ENCODE results near the gene ERAS. TPM values are rescaled to one million over a fixed set of nuclear protein-coding genes. Genes with fewer than 3 reads are reported as not detected.

The ERAS gene
- total RNA-seq, 6 experiments from 2014 or later = not detected

- no peak for TF ChIP-seq POLR2A (IDR thresholded peaks at IDR 0.05)
- no peak for TF ChIP-seq CTCF (IDR thresholded peaks at IDR 0.05)
- ATAC-seq (no peak), DNase-seq (no peak)
- Histone ChIP-seq H3K9me3 (no peaks in the 10 kb centered on the region), H3K36me3 (no peaks in the 10 kb centered on the region), H3K4me3 (no peak overlapping the region), H3K27ac (no peak overlapping the region), H3K27me3 (no peaks in the 10 kb centered on the region), H3K4me1 (no peaks in the 10 kb centered on the region)
- WGBS (ENCODE audit: insufficient coverage, low coverage, low lambda C conversion rate, missing lambda C conversion rate) = 48% methylated on average over 2 of the region's 2 CpGs
- intact Hi-C loops (cut with DNase I) = no loop called here
Measured at GRCh38 chrX:48782216-48782615, 44.1 kb upstream of the ERAS start.

GRCh38 chrX:48782795-48783194 is 43.5 kb upstream of the ERAS start:
- no CpG with 5 or more reads among the region's 13 CpGs for WGBS (ENCODE audit: insufficient coverage, low coverage, low lambda C conversion rate, missing lambda C conversion rate)
- H3K4me1 ChIP-seq = no peaks in the 10 kb centered on the region
- DNase-seq (peak in 1 of 3 donors; percentile 33), ATAC-seq (no peak)
- H3K9me3 ChIP-seq = no peaks in the 10 kb centered on the region
- no peak overlapping the region for H3K27ac ChIP-seq
- intact Hi-C loops (cut with DNase I) = no loop called here
- no peaks in the 10 kb centered on the region for H3K36me3 ChIP-seq
- no peak overlapping the region for H3K4me3 ChIP-seq
- H3K27me3 ChIP-seq = no peaks in the 10 kb centered on the region
- TF ChIP-seq CTCF (IDR thresholded peaks at IDR 0.05) = no peak
- no peak for TF ChIP-seq POLR2A (IDR thresholded peaks at IDR 0.05)

GRCh38 chrX:48784726-48785125 is 41.6 kb upstream of the ERAS start:
- no peaks in the 10 kb centered on the region for H3K4me1 ChIP-seq
- no peak overlapping the region for H3K4me3 ChIP-seq
- no peak overlapping the region for H3K27ac ChIP-seq
- DNase-seq (no peak), ATAC-seq (no peak)
- no peaks in the 10 kb centered on the region for H3K27me3 ChIP-seq
- no peaks in the 10 kb centered on the region for H3K9me3 ChIP-seq
- no peaks in the 10 kb centered on the region for H3K36me3 ChIP-seq
- WGBS (ENCODE audit: insufficient coverage, low coverage, low lambda C conversion rate, missing lambda C conversion rate) = 25% methylated on average over 3 of the region's 3 CpGs
- intact Hi-C loops (cut with DNase I) = no loop called here
- no peak for TF ChIP-seq CTCF (IDR thresholded peaks at IDR 0.05)
- no peak for TF ChIP-seq POLR2A (IDR thresholded peaks at IDR 0.05)

GRCh38 chrX:48785186-48785539 is 41.1 kb upstream of the ERAS start:
- intact Hi-C loops (cut with DNase I) = no loop called here
- no peak for DNase-seq
- no peak overlapping the region for H3K27ac ChIP-seq
- no CpG with 5 or more reads among the region's 1 CpG for WGBS (ENCODE audit: insufficient coverage, low coverage, low lambda C conversion rate, missing lambda C conversion rate)
- peak in 1 of 4 donors; percentile 14 for ATAC-seq
- H3K4me3 ChIP-seq = no peak overlapping the region
- TF ChIP-seq POLR2A (IDR thresholded peaks at IDR 0.05) (no peak), CTCF (IDR thresholded peaks at IDR 0.05) (no peak)
- no peaks in the 10 kb centered on the region for H3K9me3 ChIP-seq
- no peaks in the 10 kb centered on the region for H3K27me3 ChIP-seq
- H3K36me3 ChIP-seq = no peaks in the 10 kb centered on the region
- H3K4me1 ChIP-seq = no peaks in the 10 kb centered on the region
